Stimulated activated naive CD8-positive, alpha-beta T cell treated with anti-CD3 and anti-CD28 coated beads, Interleukin-15, Interleukin-2, amounts not matched to agents 100 U/mL and 50 U/mL, for 24 hours (primary cell): ENCODE results near the gene IFNE.
"Not testable (repeated sequence)": the region's sequence is repeated elsewhere in the genome, so short reads cannot be mapped to it uniquely, and the experiment has no call there.

Experiments used
- ATAC-seq: fragments of 150-1000 bp; cut with Tn5 transposase; one replicate; pipeline ENCODE4 v1.10.0; 2021
- DNase-seq: peaks from one replicate; pipeline ENCODE4 v3.0.0; 2021

Gene IFNE

GRCh38 chr9:21491756-21492155, 9.6 kb upstream of the IFNE start:
- DNase-seq (no peak), ATAC-seq (no peak)

- DNase-seq: no peak
- no peak for ATAC-seq
Measured at GRCh38 chr9:21481470-21482056, 550 bp downstream of the IFNE start.

- DNase-seq: no peak
- no peak for ATAC-seq
Measured at GRCh38 chr9:21479152-21479702, 2.9 kb downstream of the IFNE start.

- DNase-seq: no peak
- peak; percentile 52 for ATAC-seq
Measured at GRCh38 chr9:21477466-21477865, 4.6 kb downstream of the IFNE start.

- no peak for ATAC-seq
- no peak for DNase-seq
Measured at GRCh38 chr9:21473236-21473635, 8.9 kb downstream of the IFNE start.

GRCh38 chr9:21470126-21470525, 12.0 kb downstream of the IFNE start:
- DNase-seq (no peak), ATAC-seq (no peak)

- ATAC-seq (peak; percentile 63), DNase-seq (no peak)
Measured at GRCh38 chr9:21465859-21466518, 16.1 kb downstream of the IFNE start.

GRCh38 chr9:21465138-21465537, 17.0 kb downstream of the IFNE start:
- ATAC-seq (no peak), DNase-seq (no peak)

DNA sequence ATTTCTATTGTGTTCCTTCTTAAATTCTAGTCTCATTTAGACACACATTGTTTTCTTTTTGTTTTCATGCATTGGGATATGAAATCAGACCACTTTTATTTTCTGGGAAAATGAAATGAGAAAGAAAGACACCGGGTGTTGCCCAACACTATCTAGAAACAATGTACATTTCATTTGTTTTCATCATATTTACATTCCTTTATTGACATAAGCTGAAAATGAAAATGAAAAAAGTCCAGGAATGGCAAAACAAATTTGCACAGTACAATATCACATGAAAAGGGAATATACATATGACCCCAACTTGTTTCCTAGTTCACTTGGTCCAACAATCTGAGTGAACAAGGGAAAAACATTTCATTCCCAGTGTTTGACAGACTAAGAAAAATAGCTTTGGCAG, 20.7 kb downstream of the IFNE start:
- ATAC-seq (no peak), DNase-seq (no peak)

- no peak for DNase-seq
- peak; percentile 68 for ATAC-seq
Measured at GRCh38 chr9:21455320-21455719, 26.8 kb downstream of the IFNE start.

DNA sequence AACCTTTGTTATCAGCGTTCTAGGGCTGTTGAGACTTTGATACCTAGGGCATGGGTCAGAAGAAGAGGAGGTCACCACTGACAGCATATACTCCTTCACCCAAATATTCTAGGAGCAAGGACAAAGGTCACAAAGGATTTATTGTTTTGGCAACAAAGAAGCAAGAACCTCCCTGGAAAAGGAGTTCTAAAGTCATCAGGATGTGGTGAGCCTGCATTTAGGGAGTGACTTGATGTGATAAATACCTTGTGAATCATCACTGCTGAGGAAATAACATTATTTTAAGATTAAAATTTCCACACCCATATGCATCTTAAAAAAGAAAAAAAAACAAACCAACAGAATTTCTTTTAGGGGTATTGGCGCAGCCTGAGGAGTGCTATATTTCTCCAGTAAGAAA, 28.0 kb downstream of the IFNE start:
- DNase-seq (no peak), ATAC-seq (no peak)

- ATAC-seq (no peak), DNase-seq (no peak)
Measured at GRCh38 chr9:21452681-21453080, 29.4 kb downstream of the IFNE start.

- DNase-seq (no peak), ATAC-seq (no peak)
Measured at GRCh38 chr9:21450733-21451394, 31.2 kb downstream of the IFNE start.

DNA sequence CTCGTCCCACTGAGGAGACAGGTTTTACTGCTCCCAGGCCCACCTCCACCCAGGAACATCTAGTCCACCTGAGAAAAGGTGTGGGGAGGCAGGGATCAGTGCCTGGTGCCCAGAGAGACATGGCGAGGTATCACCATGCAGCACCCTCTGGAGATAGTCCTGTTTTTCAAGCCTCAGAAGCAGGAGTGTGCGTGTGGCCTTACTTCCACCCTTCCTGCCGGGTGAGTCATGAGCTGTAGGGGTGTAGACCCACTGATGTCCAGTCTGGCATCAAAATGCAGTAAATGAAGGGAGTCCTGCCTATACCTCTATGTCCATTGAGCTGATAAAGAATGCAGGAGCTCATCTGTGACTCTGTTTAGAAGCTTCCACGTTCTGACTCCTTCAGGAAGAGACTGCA, 32.8 kb downstream of the IFNE start:
- DNase-seq: not testable (repeated sequence)

GRCh38 chr9:21443849-21444625, 38.1 kb downstream of the IFNE start:
- ATAC-seq: peak; percentile 60
- DNase-seq: no peak

More for the DNA sequence above, 32.8 kb downstream of the IFNE start:
- not testable (repeated sequence) for ATAC-seq

GRCh38 chr9:21440139-21440538, 42.0 kb downstream of the IFNE start, which contains the start of gene IFNA1:
IFNA1 (plus strand) TSS chr9:21440439; CDS start chr9:21440508, 69 bp downstream.
- no peak for DNase-seq
- no peak for ATAC-seq

- not testable (repeated sequence) for DNase-seq, ATAC-seq
Measured at GRCh38 chr9:21435015-21435383, 47.1 kb downstream of the IFNE start.

DNA sequence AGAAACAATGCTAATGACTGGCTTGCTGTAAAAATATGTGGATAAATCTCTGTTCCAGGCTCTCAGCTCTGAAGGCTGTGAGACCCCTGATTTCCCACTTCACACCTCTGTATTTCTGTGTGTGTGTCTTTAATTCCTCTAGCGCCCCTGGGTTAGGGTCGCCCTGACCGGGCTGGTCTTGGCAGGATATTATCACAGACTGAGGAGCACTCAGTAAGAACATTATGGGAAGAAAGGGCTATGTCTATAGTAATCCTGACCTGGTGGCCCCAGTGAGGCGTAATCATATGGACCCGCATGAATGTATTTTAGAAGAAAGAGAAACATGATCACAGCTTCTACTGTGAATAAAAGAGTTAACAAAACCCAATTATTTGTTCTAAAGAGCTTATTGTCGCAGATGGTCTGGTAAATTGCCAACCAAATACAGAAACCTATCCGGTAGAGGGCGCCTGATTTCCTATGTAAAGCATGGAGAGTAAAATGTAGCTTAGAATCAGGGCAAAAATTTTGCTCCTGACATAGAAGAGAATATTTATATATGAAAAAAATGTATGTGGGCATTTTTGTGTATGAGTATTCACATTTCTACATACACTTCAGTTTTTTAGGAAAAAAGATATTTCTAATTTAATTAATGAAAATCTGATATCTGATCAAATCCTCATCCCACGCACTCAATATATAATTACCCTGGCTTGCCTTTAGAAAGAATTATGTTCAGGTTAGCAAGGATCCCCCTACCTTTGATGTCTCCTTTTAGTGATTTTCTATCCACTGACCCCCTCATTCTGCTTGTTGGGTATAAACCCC, 47.7 kb downstream of the IFNE start:
- DNase-seq (peak; percentile 62), ATAC-seq (no peak)

GRCh38 chr9:21432672-21433425, 49.3 kb downstream of the IFNE start:
- ATAC-seq (no peak), DNase-seq (no peak)
